ENCODE data around the gene ANGEL2.

Gene ANGEL2

DNA sequence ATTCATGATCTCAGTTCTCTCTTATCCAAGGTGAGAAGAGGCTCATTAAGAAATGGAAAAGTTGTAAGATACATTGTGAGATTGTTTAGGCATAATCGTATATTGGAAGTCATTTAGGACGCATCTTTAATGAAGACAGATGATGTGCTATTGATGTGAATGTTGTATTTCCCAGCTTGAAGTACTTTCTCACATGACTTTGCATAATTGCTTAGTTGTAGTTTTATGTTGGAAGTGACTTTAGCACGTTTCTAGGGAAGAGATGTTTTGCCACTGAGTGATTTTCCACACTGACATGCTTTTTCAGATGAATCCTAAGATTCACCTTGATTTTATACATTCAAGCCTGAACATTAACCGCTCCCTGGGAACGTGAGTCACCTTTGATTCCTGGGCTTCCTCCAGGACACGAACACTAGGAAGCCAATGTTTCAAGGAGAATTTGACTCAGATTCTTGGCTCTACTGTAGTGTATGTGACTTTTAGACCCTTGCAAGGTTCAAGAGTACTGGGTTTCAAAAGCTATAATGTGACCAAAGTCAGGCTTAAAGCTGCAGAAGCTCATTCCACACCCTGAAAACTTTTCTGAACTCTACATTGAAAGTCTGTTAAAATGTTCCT, 27.9 kb downstream of the ANGEL2 start:
- no peaks in the 10 kb centered on the region for H3K4me1 ChIP-seq (ENCODE audit: control insufficient read depth, insufficient read depth, low read depth, low read length)
- no peaks in the 10 kb centered on the region for H3K79me1 ChIP-seq (replicated peaks; ENCODE audit: low read length, poor library complexity, severe bottlenecking)
- H2BK5ac ChIP-seq (ENCODE audit: low read depth, low read length, poor library complexity, severe bottlenecking) = no peak overlapping the region
- H3K9me3 ChIP-seq (ENCODE audit: control insufficient read depth, low read length) = no peaks in the 10 kb centered on the region
- no peak overlapping the region for H3K14ac ChIP-seq (ENCODE audit: low read length in 2 of 2)
- no peak overlapping the region for H3K18ac ChIP-seq (ENCODE audit: low read depth in 1 of 2, low read length in 2 of 2)
- H3K23ac ChIP-seq (ENCODE audit: low read length in 2 of 2) = no peak overlapping the region
- no peak overlapping the region for H3K27ac ChIP-seq (ENCODE audit: low read length, poor library complexity, severe bottlenecking)
- no peak overlapping the region for H4K8ac ChIP-seq (ENCODE audit: low read length)
- H2BK15ac ChIP-seq (ENCODE audit: low read depth, poor library complexity, severe bottlenecking) = no peak overlapping the region
- H3K4ac ChIP-seq (ENCODE audit: low read depth in 1 of 2, low read length in 2 of 2) = no peak overlapping the region
- no peak overlapping the region for H2AFZ ChIP-seq (ENCODE audit: low read depth, low read length)
- H2AK5ac ChIP-seq (ENCODE audit: low read length, severe bottlenecking) = no peak overlapping the region
- H3K4me3 ChIP-seq (ENCODE audit: insufficient read depth in 1 of 2, low read depth in 1 of 2, low read length in 2 of 2) = no peak overlapping the region
- H2BK12ac ChIP-seq (ENCODE audit: low read length in 2 of 2) = no peak overlapping the region
- DNase-seq = no peak
- no peak overlapping the region for H2BK120ac ChIP-seq (ENCODE audit: low read depth, low read length)
- WGBS = 87% methylated on average over 5 of the region's 6 CpGs
- H4K91ac ChIP-seq (ENCODE audit: low read length) = no peak overlapping the region
- no peak overlapping the region for H3K4me2 ChIP-seq (ENCODE audit: low read length, poor library complexity, severe bottlenecking)
- peak overlapping the region; percentile 26 for H3K9ac ChIP-seq (ENCODE audit: low read length)
- peaks cover 0 to 25% of the 10 kb centered on the region in 2 experiments for H3K36me3 ChIP-seq (ENCODE audit: control insufficient read depth in 1 of 2, insufficient read depth in 2 of 2, low read depth in 1 of 2, low read length in 2 of 2)
- H3K27me3 ChIP-seq (ENCODE audit: control insufficient read depth in 1 of 2, insufficient read depth in 1 of 2, low read length in 2 of 2) = peaks cover 0 to 20% of the 10 kb centered on the region in 2 experiments

DNA sequence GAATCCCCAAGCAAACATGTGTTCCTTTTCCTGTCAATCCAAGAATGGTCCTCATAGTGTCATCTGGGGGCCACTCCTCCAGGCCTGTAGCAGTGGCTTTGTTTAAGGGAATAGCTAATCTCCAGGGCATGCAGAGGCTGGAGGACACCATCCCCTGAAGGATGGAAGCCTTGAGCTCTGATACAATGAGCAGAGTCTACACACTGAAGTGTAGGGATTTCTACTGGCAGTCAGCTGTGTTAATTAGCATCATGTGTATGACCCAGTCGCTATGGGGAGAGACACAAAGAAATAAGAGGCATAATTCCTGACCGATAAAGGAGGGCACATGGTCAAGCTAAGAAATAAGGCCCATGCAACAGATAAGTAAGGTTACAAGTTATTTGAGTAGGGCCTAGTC, 29.1 kb downstream of the ANGEL2 start:
- Histone ChIP-seq H2BK15ac (ENCODE audit: low read depth, poor library complexity, severe bottlenecking) (no peak overlapping the region), H3K79me1 (replicated peaks; ENCODE audit: low read length, poor library complexity, severe bottlenecking) (no peaks in the 10 kb centered on the region), H3K4ac (ENCODE audit: low read depth in 1 of 2, low read length in 2 of 2) (no peak overlapping the region), H3K14ac (ENCODE audit: low read length in 2 of 2) (no peak overlapping the region), H3K4me2 (ENCODE audit: low read length, poor library complexity, severe bottlenecking) (no peak overlapping the region), H3K4me1 (ENCODE audit: control insufficient read depth, insufficient read depth, low read depth, low read length) (no peaks in the 10 kb centered on the region), H2AFZ (ENCODE audit: low read depth, low read length) (no peak overlapping the region), H3K9ac (ENCODE audit: low read length) (no peak overlapping the region), H3K18ac (ENCODE audit: low read depth in 1 of 2, low read length in 2 of 2) (no peak overlapping the region), H3K9me3 (ENCODE audit: control insufficient read depth, low read length) (no peaks in the 10 kb centered on the region), H2BK120ac (ENCODE audit: low read depth, low read length) (no peak overlapping the region), H3K23ac (ENCODE audit: low read length in 2 of 2) (no peak overlapping the region), H3K27me3 (ENCODE audit: control insufficient read depth in 1 of 2, insufficient read depth in 1 of 2, low read length in 2 of 2) (peaks cover 0 to 33% of the 10 kb centered on the region in 2 experiments), H3K27ac (ENCODE audit: low read length, poor library complexity, severe bottlenecking) (no peak overlapping the region), H4K8ac (ENCODE audit: low read length) (no peak overlapping the region), H4K91ac (ENCODE audit: low read length) (no peak overlapping the region), H2BK5ac (ENCODE audit: low read depth, low read length, poor library complexity, severe bottlenecking) (no peak overlapping the region), H3K36me3 (ENCODE audit: control insufficient read depth in 1 of 2, insufficient read depth in 2 of 2, low read depth in 1 of 2, low read length in 2 of 2) (peaks cover 0 to 13% of the 10 kb centered on the region in 2 experiments), H2AK5ac (ENCODE audit: low read length, severe bottlenecking) (no peak overlapping the region), H2BK12ac (ENCODE audit: low read length in 2 of 2) (no peak overlapping the region), H3K4me3 (ENCODE audit: insufficient read depth in 1 of 2, low read depth in 1 of 2, low read length in 2 of 2) (no peak overlapping the region)
- WGBS = 97% methylated on average over 2 of the region's 2 CpGs
- no peak for DNase-seq

DNA sequence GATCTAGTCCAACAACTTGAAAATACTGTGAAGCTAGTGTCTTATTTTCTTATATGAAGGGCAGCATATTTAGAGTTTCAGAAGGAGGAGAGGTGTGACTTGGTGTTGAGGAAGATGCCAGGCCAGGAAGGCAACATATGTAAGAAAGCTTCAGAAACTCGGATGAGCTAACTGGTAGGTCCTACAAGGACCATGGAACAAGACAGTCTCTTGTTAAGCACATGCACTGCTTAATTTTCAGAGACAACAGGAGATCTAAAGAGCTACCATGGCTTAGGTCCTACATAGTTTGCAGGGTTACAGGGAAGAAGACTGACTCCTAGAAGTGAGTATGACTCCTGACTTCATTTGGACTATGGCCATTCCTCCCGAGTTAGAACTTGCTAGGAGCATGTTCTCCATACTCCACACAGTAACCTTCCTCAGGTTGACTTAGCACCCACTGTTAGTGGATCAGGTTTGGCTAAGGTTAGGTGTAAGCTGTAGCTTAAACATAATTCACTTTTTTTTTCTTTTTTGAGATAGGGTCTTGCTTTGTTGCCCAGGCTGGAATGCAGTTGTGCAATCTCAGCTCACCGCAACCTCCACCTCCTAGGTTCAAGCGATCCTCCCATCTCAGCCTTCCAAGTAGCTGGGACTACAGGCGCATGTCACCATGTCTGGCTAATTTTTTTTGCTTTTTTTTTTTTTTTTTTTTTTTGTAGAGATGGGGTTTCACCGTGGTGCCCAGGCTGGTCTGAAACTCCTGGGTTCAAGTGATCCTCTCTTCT, 31.0 kb downstream of the ANGEL2 start:
- H3K9me3 ChIP-seq (ENCODE audit: control insufficient read depth, low read length) = no peaks in the 10 kb centered on the region
- H3K18ac ChIP-seq (ENCODE audit: low read depth in 1 of 2, low read length in 2 of 2) = no peak overlapping the region
- H3K14ac ChIP-seq (ENCODE audit: low read length in 2 of 2) = no peak overlapping the region
- peaks cover 0 to 46% of the 10 kb centered on the region in 2 experiments for H3K27me3 ChIP-seq (ENCODE audit: control insufficient read depth in 1 of 2, insufficient read depth in 1 of 2, low read length in 2 of 2)
- peaks cover 7% of the 10 kb centered on the region for H3K4me1 ChIP-seq (ENCODE audit: control insufficient read depth, insufficient read depth, low read depth, low read length)
- H3K36me3 ChIP-seq (ENCODE audit: control insufficient read depth in 1 of 2, insufficient read depth in 2 of 2, low read depth in 1 of 2, low read length in 2 of 2) = peaks cover 0 to 5% of the 10 kb centered on the region in 2 experiments
- no peaks in the 10 kb centered on the region for H3K79me1 ChIP-seq (replicated peaks; ENCODE audit: low read length, poor library complexity, severe bottlenecking)
- H3K4me3 ChIP-seq (ENCODE audit: insufficient read depth in 1 of 2, low read depth in 1 of 2, low read length in 2 of 2) = no peak overlapping the region
- no peak overlapping the region for H4K91ac ChIP-seq (ENCODE audit: low read length)
- no peak overlapping the region for H2BK120ac ChIP-seq (ENCODE audit: low read depth, low read length)
- no peak overlapping the region for H2AFZ ChIP-seq (ENCODE audit: low read depth, low read length)
- no peak overlapping the region for H2BK15ac ChIP-seq (ENCODE audit: low read depth, poor library complexity, severe bottlenecking)
- H3K4ac ChIP-seq (ENCODE audit: low read depth in 1 of 2, low read length in 2 of 2) = no peak overlapping the region
- H4K8ac ChIP-seq (ENCODE audit: low read length) = no peak overlapping the region
- no peak overlapping the region for H2AK5ac ChIP-seq (ENCODE audit: low read length, severe bottlenecking)
- 83% methylated on average over 1 of the region's 6 CpGs for WGBS
- no peak for DNase-seq
- no peak overlapping the region for H3K4me2 ChIP-seq (ENCODE audit: low read length, poor library complexity, severe bottlenecking)
- H3K9ac ChIP-seq (ENCODE audit: low read length) = no peak overlapping the region
- H3K27ac ChIP-seq (ENCODE audit: low read length, poor library complexity, severe bottlenecking) = no peak overlapping the region
- H2BK12ac ChIP-seq (ENCODE audit: low read length in 2 of 2) = no peak overlapping the region
- H3K23ac ChIP-seq (ENCODE audit: low read length in 2 of 2) = no peak overlapping the region
- H2BK5ac ChIP-seq (ENCODE audit: low read depth, low read length, poor library complexity, severe bottlenecking) = no peak overlapping the region

DNA sequence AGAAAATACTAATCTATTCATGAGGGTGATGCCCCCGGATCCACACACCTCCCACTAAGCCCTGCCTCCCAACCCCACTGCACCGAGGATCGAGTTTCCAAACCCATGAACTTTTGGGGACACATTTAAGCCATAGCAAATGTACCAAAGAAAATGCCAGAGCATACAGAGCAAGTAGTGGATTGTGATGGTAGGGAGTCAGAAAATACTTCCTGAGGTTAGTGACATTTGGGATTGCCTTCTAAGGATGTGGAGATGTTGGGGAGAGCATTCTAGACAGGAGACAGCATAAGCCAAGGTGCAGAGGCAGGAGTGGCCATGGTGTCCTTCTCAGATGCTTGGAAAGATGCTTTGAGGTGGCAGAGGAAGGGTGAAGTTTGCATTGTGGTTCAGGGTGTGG, 32.2 kb downstream of the ANGEL2 start:
- Histone ChIP-seq H3K27ac (ENCODE audit: low read length, poor library complexity, severe bottlenecking) (no peak overlapping the region), H2AFZ (ENCODE audit: low read depth, low read length) (no peak overlapping the region), H4K91ac (ENCODE audit: low read length) (no peak overlapping the region), H3K4me1 (ENCODE audit: control insufficient read depth, insufficient read depth, low read depth, low read length) (peaks cover 7% of the 10 kb centered on the region), H2BK120ac (ENCODE audit: low read depth, low read length) (no peak overlapping the region), H4K8ac (ENCODE audit: low read length) (no peak overlapping the region), H3K36me3 (ENCODE audit: control insufficient read depth in 1 of 2, insufficient read depth in 2 of 2, low read depth in 1 of 2, low read length in 2 of 2) (no peaks in the 10 kb centered on the region), H2BK15ac (ENCODE audit: low read depth, poor library complexity, severe bottlenecking) (no peak overlapping the region), H3K14ac (ENCODE audit: low read length in 2 of 2) (no peak overlapping the region), H2BK12ac (ENCODE audit: low read length in 2 of 2) (no peak overlapping the region), H3K79me1 (replicated peaks; ENCODE audit: low read length, poor library complexity, severe bottlenecking) (no peaks in the 10 kb centered on the region), H3K18ac (ENCODE audit: low read depth in 1 of 2, low read length in 2 of 2) (no peak overlapping the region), H2BK5ac (ENCODE audit: low read depth, low read length, poor library complexity, severe bottlenecking) (no peak overlapping the region), H3K27me3 (ENCODE audit: control insufficient read depth in 1 of 2, insufficient read depth in 1 of 2, low read length in 2 of 2) (peaks cover 0 to 58% of the 10 kb centered on the region in 2 experiments), H3K23ac (ENCODE audit: low read length in 2 of 2) (no peak overlapping the region), H3K4me3 (ENCODE audit: insufficient read depth in 1 of 2, low read depth in 1 of 2, low read length in 2 of 2) (no peak overlapping the region), H3K4ac (ENCODE audit: low read depth in 1 of 2, low read length in 2 of 2) (no peak overlapping the region), H3K9ac (ENCODE audit: low read length) (no peak overlapping the region), H2AK5ac (ENCODE audit: low read length, severe bottlenecking) (no peak overlapping the region), H3K4me2 (ENCODE audit: low read length, poor library complexity, severe bottlenecking) (no peak overlapping the region), H3K9me3 (ENCODE audit: control insufficient read depth, low read length) (no peaks in the 10 kb centered on the region)
- no peak for DNase-seq
- 78% methylated on average over 2 of the region's 3 CpGs for WGBS
